Limb (tissue), 2 donors: ENCODE results near the gene ROGDI.

Source experiments
- DNase-seq, 2 donors: peaks; one replicate each; pipeline ENCODE4 v3.0.0-alpha.2; 2016; ENCODE audit errors: extremely low spot score in 2 of 2

Gene ROGDI, protein sequence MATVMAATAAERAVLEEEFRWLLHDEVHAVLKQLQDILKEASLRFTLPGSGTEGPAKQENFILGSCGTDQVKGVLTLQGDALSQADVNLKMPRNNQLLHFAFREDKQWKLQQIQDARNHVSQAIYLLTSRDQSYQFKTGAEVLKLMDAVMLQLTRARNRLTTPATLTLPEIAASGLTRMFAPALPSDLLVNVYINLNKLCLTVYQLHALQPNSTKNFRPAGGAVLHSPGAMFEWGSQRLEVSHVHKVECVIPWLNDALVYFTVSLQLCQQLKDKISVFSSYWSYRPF

DNA sequence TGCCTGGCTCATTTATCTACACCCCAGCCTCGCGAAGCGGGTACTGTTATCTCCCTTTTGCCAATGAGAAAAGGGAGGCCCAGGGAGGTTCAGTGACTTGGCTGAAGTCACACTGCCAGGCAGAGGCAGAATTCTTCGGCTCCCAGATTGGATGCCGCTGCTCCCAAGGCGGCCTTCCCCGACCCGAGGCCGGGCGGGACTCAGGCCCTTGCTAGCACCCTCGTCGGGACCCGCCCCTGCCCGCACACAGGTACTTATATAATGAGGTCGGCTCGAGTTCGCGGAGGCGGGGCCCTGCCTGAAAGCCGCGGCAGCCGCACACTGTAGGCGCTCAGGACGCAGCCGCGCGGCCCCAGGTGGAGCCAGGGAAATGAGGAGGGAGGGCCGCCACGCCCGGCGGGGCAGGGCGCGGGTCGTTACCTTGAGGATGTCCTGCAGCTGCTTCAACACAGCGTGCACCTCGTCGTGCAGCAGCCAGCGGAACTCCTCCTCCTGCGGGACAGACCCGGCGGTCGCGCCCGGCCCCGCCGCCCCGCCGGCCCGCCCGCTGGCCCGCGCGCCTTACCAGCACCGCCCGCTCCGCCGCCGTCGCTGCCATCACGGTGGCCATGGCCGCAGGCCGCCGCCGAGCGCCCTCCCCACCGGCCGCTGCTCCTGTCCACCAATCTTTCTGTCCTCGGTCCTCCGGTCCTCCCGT lies at the start of gene ROGDI:
Gene ROGDI (minus strand): TSS at position 672 of the 697 bp plus-strand sequence. CDS start 62 bp downstream, at position 610.
- DNase-seq = peak; percentile 23 to 73

DNA sequence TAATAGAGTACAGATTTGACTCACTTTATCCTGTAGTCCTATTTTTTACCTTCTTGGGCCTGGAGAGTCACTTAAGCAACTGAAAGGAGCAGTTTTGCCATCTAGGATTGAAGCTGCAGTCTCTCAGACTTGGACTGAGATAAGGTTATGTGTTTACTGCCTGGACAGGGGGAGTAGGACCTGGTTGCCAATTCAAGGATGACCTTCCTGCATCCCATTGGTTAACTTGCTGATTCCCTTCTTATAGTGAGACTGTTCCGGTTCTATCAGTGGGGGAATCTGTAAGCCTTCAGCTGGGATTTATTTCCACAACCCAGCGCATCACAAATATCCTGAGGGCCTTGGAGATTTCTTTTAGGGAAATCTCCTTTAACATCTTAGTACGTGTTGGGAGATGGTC lies 47.8 kb upstream of the ROGDI start:
- DNase-seq = no peak

DNA sequence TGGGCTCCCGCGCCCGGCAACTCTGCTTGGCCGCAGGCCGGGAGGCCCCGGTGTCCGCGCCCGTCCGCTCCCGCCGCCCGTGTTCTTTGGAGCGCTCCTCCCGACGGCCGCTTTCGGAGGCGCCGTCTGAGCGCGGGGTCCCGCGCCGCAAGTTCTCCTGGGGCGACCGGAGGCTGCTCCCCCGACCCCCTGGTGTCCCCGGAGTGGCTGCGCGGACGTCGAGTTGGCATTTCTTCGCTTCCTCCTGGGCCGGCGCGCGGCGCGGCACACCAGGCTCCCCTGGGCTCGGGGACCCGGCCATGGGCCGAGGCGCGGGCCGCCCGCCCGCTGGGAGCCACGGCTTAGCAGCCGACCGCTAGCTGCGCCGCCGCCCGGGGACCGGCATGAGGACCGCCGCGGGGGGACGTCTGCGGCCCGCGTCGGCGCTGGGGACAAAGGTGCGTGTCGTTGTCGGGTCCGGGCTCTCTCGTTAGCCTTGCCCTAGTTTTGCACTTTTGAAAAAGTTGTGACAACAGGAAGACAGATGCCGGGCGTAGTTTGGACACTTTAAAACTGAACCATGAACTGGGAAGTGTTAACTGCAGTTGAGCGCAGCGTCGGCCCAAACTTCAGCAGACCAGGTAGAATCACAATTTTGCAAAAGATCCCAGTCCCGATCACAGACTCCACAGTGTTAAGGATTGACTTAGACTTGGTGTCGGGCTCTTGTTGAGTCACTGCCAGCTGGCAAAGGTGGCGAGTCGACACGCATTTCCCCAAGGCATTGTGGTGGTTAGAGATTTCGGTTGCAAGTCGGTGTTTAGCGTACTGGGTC lies 45.5 kb upstream of the ROGDI start:
- peak in 1 of 2 donors; percentile 39 for DNase-seq

DNA sequence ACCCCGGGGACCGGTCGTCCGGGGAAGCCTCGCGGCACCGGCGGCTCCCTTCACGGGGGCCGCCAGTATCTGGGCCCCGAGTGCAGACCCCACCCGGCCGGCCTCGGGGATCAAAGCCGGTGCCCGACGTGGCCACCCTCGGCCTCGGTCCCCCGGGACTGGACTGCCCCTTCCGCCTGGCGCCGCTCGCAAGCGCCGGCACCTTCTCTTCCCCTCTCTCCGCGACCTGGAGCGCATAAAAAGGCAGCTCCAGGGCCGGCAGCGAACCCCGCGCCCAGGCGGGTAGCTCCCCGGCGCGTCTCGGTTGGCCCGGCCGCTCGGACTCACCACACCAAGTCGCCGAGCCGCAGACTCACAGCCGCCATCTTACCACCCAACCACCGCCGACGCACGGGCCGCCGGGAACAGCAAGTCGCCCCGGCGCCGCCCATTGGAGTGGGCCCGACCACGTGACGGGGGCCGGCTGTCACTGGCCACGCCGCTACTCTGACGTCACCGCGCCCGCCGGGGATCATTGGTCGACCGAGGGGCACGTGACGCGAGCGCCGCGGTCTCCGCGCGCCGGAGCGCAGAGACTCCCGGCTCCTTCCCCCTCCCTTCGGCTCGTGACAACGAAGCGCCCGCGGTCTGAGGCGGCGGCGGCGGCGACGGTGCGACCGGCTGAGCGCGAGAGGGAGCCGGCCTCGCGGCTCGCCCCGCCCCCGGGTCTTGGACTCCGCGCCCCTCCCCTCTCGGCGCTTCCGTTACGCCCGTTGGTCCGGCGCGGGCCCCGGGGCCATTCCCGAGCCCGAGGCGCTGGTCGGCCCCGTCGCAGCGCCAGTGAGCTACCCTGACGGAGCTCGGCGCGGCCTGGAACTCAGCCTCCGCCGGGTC lies 44.7 kb upstream of the ROGDI start, which contains the start of the genes GLYR1 and UBN1:
Gene GLYR1 (minus strand): TSS at position 388 of the 873 bp plus-strand sequence. CDS start 23 bp downstream, at position 365.
Gene UBN1 (plus strand): TSS at position 581 of the 873 bp plus-strand sequence. CDS start 5,437 bp downstream, outside the sequence.
- DNase-seq = peak; percentile 98 to 100

DNA sequence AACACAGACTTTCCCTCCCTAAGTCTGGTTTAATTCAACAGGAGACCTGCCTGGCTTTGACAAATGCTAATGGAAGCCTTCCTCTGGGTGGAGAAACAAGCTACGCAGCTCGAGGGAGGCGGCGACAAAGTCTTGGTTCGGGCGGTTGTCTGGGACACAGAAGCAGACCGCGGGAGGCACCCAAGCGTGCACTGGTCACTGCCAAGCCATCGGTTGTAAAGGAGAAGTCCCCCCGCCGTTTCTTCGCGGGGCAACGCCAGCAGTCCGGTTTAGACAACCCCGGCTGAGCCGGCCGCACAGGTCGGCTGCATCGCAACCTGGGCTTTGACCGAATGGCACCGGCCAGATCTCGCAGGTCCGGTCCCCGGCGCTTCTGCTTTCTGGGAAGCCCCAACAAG lies 44.1 kb upstream of the ROGDI start:
- DNase-seq = peak in 1 of 2 donors; percentile 7

DNA sequence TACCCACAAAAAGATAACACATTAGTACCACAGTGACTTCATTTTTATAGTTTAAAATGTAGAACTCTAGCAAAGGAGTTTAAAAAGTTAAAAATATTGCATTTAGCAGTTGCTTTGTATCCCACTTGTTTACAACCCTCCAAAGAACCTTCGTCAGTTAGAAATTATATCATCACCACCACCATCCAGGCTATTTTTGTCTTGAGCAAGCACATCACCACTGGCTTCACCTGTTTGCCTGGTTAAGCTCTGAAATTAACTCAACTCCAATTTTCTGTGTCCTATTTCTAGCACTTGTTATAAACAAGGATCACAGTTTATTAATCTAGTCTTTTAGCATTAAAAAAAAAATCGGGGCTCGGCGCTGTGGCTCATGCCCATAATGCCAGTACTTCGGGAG lies 38.6 kb upstream of the ROGDI start:
- no peak for DNase-seq

DNA sequence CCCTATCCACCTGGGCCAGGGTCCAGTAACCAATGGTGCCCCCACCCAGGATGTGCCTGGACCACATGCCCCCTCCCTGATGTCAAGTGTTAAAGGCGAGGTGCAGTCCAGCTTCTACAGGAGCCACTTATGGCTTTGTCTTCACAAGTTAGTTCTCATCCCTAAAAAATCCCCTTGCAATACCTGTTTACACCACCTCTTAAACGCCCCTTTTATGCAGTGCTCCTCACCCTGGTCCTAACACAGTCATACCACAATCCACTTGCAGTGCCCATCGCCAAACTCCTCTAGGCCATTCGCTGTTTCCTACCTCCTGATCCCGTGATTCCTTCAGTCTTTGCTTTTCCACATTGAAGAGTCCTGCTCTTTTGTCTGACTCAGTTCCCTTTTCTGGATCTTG lies 37.5 kb upstream of the ROGDI start:
- DNase-seq = no peak

DNA sequence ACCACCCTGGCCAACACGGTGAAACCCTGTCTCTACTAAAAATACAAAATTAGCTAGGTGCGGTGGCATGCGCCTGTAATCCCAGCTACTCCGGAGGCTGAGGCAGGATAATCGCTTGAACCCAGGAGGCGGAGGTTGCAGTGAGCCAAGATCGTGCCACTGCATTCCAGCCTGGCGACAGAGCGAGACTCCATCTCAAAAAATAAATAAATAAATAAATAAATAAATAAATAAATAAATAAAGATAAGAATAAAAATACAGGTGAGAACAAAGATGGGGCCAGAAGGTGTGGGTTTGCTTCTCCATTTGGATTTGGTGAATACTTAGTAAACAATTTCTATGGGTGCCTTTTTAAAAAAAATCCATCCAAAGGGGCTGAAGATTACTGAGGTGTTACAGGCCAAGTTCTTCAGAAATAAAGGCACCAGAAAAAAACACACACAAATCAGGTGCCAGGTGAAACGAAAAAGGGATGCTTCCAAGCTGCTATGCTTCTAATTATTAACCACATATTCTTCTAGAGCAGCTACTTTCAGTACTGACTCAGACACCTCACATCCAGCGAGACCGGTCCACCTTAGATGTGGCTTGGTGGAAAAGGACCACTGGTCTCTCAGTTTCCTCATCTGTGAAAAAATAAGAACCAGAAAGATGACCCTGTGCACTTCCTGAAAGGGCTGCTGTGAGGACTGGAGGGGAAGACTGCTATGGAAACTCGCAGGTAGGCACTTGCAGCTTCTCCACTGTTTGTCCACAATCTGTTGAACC lies 35.5 kb upstream of the ROGDI start:
- DNase-seq = no peak

DNA sequence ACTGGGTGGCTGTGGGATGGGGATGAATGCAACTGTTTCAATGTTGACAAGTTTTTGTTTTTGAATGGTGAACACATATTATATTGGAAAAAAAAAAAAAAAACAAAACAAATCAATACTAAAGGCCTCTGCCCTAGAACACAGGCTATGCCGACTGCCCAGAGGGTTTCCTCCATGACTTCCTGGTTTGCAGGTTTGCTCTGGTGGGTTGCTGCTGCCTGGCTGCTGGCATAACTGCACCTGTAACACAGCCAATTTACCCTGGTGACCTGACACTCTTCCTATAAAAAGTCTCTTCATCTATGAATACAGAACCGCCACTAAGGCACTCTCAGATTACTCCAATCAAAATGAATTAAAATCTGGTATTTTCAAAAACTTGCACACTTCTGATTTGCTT lies 34.3 kb upstream of the ROGDI start:
- DNase-seq = no peak

DNA sequence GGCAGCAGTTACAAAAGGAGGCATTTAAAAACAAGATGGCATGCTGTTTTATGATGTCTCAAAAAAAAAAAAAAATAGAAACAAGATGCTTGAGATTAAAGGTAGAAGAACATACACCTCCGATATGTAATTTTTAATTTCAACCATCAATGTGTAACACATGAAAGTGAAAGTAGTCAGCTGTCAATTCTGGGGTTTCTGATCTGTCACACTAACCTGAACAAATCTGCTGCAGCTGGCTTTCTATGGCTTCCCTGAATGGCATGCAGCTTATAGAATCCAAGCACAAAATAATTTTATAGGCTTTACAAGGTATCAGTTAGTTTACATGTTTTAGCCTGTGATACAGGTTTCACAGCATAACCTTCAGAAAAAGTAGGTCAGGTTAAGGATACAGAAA lies 31.2 kb upstream of the ROGDI start:
- no peak for DNase-seq

DNA sequence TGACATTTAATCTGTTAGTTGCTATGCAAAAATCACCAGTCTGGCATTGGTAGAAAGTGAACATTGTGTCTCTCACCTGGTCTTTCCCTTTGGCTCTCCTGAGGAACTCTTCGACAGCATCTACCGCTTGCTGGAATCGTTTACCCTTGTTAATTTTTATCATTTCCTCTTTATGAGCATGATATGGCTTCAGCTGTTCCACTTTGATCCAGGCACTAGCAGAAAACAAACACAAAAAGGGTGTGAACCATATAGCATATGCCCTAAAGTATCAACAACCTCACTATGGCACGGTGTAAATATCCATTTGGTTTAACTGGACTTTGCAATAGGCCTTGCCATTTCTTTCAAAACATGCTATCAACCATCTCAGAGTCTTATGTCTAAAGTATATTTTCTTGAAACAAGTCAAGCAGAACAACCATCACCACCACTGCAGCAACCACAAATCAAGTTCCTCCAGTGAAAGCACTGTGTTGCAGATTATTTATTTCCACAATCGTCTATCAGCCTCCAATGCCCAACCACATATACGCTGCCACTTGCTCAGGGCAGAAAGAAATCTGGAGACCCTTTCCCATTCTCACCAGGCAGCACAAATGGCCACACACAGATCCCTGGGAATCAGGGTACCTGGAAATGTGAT lies 30.4 kb upstream of the ROGDI start:
- no peak for DNase-seq

DNA sequence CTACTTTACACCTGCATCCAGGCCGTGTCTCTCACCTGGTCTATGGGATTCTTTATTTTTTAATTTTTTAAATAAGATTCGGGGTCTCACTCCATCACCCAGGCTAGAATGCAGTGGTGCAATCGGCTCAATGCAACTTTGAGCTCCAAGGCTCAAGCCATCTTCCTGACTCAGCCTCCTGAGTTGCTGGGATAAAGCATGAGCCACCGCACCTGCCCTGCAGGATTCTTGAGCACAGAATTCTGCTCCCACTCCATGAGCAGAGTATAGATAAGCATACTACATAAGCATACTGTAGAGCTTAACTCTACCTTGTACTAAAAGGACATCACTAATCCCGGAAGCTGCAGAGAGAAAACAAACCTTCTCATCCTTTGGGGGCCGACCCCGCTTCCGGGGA lies 29.2 kb upstream of the ROGDI start:
- DNase-seq = no peak

DNA sequence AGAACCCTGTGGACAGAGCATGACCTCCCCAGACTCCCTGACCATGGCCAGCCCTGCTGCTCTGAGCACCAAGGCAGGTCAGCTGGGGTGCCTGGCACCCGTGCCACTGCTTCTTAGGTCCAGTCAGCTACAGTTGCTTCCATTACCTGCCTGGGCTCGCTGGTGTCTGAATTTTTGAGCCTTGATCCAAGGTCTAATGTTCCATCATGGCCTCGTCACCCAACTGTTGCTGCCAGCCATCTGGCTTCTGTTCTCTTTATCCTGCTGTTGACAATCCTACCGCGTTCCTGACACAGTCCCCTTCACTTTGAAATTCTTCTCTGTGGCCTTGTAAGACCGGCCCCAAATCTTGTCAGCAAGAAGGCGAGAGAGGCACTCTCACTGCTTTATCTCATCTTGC lies 28.0 kb upstream of the ROGDI start:
- DNase-seq = no peak

DNA sequence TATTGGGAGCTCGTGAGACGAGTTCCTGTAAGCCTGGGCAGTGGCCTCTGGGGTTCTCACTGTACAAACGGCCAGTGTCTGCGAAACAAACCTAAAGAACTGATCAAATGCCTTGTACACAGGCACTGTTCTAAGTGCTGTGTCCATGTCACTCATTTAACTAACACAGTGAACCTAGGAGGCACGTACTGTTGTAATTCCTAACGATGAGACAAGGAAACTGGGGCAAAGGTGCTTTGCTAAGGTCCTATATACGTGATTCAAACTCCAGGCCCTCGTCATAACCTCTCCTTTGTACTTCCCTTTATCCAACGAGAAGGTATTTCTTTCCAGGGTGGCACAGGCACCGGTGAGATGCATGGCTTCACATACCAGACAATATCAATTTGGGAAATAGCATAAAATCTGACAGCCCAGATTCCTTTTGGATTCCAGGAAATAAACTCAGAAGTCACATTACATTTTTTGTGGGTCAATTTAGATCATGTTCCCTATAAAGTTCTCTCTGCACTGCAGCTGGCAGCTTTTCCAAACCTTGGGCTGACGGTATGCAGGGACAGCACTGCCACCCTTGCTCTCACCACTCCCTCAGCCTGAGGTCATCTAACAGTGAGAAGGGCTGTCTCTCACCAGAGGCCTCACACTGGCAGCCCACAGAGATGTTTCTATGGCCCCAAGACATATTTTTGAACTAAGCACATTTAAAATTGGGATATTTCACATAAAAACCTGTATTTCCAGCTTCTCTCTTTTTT lies 26.3 kb upstream of the ROGDI start:
- no peak for DNase-seq

DNA sequence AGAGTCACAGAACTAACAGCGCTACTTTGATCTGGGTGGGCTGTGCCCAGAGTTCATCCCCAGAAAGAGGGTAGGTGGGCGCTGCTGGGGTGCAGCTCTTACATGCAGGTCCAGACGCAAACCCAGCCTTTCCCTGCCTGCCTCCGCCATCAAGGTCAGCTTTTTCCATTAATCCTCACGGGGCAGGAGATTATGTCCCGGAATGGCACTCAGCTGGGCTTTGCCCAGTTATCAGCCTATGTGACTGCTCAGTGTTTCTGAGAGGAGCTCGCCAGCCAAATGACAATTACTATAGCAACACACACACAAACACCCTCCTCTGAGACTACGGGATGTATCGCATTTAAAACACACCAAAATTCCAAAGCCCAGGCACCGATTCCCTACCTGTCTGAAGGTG lies 24.5 kb upstream of the ROGDI start:
- DNase-seq = no peak

DNA sequence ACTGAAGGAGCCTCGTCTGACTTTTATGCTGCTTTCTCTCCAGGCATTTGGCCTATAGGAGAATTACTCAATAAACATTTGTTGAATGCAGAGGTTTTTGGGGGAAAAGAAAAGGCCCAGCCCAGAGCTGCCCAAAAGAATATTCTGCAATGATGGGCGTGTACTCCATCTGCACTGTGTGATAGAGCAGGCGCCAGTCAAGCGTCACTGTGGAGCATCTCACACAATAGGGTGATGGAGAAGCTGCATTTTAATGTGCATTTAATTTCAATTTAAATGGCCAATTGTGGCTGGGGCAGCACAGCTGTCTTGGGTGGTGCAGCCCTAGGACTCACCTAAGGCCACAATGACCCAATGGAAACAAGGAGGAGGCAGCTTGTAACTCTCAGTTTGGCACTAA lies 24.1 kb upstream of the ROGDI start:
- no peak for DNase-seq

DNA sequence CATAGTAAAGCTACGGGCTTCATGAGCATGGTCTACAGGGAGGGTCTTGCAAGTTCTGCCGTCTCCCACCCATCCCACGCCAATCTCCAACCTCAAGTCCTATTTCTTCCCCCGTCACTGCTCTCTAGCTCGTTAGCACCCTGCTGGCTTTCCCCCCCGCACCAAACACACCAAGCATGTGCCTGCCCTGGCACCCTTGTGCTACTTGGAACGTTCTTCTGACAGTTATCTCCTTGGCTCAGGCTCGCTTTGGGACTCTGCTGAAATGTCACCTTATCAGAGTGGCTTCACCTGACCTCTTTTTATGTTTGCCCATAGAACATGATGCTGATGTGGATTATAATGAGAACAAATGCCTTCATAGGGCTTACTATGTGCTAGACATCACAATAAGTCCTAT lies 22.8 kb upstream of the ROGDI start:
- no peak for DNase-seq

DNA sequence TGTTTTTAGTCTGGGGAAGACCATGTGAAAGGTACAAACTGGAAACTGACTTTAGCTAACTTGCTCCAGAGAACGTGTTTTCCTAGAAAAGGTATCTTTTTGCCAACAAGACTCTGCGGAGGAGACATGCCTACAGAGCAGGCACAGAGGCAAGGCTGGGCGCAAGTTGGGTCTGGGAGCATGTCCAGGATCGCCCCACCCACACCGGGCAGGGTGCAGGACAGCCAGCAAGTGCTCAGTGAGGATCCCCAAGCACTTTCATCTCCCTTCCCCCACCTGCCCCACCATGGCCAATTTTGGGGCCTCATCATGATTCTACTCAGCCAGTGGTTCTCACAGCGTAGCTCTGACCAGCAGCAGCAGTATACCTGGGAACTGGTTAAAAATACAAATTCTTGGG lies 18.2 kb upstream of the ROGDI start:
- DNase-seq = no peak

DNA sequence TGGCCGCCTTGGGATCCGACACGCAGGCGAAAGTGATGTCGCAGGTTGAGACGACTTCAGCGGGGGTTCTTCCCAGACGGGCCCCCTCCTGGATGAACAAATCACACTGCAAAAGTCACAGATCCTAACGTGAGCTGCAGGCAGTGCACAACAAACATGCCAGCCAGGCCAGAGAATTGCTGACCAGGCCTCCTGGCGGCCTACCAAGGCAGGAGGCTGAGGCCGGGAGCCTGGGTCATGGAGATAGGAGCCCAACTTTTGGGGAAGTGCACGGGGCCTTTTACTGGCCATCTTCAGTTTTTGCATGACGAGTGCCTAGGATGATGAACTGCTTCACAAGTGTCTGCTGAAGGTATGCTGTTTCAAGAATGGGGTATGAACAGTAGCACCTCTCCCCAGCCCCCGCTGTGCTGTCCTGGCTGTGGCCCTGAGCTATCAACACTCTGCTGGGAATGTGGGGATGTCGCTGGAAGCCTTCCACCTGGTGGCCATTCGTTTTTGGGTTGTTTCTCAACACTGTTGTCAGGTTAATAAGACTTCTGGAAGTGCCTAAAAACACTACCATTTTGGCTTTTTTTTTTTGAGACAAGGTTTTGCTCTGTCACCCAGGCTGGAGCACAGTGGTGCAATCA lies 12.2 kb upstream of the ROGDI start:
- no peak for DNase-seq
